DMS153 (cell line): ENCODE results near the gene PSMD9.
"Not testable (repeated sequence)": the region's sequence is repeated elsewhere in the genome, so short reads cannot be mapped to it uniquely, and the experiment has no call there.

ENCODE experiments used
- DNase-seq: peaks from one replicate; lab custom pipeline; 2025; lab: John Stamatoyannopoulos, UW

The PSMD9 gene

DNA sequence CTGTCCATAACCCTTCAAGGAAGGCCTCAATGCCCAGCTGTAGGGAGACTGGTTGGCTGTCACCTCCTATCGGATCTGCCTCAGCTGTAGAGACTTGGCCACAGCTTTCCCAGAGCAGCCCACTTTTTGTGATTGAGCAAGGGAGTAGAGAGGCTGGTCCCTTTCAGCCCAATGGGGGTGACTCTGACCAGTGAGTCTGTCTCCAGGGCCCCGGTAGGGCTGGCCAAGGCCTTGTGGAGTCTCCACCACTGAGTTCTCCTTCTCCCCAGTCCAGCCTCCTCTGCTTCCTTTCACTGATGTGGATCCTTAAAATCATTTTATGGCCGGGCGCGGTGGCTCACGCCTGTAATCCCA is 15.4 kb upstream of the PSMD9 start:
- DNase-seq: no peak

- DNase-seq: no peak
These were observed 14.5 kb upstream of the PSMD9 start for GRCh38 chr12:121874071-121874470.

GRCh38 chr12:121875582-121875981 is 13.0 kb upstream of the PSMD9 start:
- no peak for DNase-seq

- not testable (repeated sequence) for DNase-seq
These were observed 12.5 kb upstream of the PSMD9 start for GRCh38 chr12:121876080-121876447.

DNA sequence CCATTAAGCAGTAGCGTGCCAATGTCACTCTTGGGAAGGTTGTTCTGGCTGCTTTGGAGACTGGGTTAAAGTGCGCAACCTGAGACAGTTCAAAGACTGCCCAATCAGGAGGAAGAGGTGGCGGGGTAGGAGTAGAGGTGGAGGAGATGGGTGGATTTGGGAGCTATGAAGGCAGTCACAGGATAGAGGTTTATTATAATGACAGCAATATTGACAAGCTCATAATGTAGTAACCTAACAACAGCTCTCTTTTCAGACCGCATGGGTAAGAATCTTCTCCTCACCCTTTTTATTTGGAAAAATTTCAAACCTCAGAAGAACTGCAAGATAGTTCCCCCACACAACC is 5.3 kb upstream of the PSMD9 start:
- DNase-seq: no peak

DNA sequence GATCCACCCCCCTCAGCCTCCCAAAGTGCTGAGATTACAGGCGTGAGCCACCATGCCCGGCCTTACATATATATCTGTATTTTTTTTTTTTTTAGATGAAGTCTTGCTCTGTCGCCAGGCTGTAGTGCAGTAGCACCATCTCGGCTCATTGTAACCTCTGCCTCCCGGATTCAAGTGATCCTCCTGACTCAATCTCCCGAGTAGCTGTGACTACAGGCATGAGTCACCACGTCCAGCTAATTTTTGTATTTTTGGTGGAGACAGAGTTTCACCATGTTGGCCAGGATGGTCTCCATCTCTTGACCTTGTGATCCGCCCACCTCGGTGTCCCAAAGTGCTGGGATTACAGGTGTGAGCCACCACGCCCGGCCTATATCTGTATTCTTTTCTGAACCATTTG is 3.5 kb upstream of the PSMD9 start:
- not testable (repeated sequence) for DNase-seq

GRCh38 chr12:121888083-121888477 is 510 bp upstream of the PSMD9 start:
- DNase-seq: no peak

DNA sequence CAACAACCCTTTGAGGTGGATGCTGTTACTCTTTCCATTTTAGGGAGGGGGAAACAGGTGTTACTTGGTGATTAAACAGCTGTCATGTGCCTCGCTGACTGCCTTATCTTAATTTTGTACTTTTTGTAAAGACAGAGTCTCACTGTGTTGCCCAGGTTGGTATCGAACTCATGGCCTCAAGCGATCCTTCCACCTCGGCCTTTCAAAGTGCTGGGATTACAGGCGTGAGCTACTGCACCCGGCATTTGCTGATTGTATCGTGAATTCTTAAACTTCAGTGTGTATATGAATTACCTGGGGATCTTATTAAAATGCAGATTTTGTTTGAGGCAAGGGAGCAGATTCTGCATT is 659 bp downstream of the PSMD9 start:
- no peak for DNase-seq

DNA sequence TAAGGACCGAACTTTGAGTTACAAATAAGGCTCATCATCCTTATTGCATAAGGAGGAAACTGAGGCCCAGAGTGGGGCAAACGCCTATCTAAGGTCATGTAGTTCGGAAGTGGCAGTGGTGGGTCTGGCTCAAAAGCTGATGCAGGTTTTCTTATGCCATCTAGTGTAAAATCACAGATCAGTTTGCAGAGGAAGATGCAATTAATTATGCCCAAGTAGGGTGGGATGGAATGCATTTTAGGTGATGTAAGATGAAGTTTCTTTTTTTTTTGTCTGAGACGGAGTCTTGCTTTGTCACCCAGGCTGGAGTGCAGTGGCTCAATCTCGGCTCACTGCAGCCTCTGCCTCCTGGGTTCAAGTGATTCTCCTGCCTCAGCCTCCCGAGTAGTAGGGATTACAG is 1.1 kb downstream of the PSMD9 start:
- DNase-seq: not testable (repeated sequence)

GRCh38 chr12:121892673-121893561 is 4.3 kb downstream of the PSMD9 start:
- no peak for DNase-seq

- no peak for DNase-seq
These were observed 5.4 kb downstream of the PSMD9 start for GRCh38 chr12:121893961-121894460.

DNA sequence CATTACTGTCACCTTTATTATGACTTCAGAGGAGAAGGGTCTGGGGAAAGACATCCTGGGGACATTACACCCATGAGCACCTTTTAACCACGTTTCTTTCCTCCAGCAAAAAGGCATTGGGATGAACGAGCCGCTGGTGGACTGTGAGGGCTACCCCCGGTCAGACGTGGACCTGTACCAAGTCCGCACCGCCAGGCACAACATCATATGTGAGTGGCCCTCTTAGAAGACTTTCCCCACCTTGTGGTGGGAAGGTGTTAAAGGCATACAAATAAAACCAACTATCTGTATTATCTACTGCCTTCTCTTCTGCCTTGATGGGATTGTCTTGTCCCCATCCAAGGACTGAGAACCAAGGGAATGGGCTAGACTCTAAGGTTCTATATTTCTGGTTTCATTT is 6.0 kb downstream of the PSMD9 start:
- DNase-seq: no peak

DNA sequence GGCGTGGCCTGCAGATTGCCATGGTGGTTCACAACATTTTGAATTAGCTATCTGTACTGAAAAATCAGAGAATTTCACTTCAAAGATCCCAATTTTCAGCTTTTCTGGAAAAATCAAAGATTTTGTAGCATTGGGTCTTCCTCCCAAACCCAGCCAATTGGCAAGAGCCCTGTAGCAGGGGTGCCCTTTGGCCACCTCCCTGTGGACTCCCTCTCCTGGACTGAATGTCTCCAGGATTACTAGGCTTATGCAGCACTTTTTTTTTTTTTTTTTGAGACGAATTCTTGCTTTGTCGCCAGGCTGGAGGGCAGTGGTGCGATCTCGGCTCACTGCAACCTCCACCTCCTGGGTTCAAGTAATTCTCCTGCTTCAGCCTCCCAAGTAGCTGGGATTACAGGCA is 9.7 kb downstream of the PSMD9 start:
- no peak for DNase-seq

DNA sequence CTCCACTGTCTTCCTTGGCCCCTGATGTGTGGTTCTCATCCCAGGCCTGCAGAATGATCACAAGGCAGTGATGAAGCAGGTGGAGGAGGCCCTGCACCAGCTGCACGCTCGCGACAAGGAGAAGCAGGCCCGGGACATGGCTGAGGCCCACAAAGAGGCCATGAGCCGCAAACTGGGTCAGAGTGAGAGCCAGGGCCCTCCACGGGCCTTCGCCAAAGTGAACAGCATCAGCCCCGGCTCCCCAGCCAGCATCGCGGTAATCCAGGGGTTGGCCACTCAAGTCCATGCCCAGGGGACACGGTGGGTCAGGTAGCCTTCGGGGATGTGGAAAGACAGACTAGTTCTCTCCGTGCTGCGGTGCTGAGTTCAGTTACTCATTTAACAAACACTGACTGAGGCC is 11.0 kb downstream of the PSMD9 start:
- no peak for DNase-seq

DNA sequence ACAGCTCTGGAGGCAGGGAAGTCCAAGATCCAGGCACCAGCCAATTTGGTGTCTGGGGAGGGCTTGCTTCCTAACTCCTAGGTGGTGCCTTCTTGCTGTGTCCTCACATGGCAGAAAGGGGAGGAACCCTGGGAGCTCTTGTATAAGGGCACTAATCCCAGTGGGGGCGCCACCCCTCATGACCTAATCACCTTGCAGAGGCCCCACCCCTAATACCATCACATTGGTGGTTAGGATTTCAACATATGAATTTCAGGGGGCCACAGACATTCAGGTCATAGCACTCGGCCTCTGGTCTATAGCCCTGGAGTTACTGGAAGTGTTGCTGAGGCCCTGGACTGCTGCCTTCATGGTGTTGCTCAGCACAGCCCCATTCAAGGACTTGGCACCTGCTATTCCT is 14.6 kb downstream of the PSMD9 start:
- DNase-seq: no peak

DNA sequence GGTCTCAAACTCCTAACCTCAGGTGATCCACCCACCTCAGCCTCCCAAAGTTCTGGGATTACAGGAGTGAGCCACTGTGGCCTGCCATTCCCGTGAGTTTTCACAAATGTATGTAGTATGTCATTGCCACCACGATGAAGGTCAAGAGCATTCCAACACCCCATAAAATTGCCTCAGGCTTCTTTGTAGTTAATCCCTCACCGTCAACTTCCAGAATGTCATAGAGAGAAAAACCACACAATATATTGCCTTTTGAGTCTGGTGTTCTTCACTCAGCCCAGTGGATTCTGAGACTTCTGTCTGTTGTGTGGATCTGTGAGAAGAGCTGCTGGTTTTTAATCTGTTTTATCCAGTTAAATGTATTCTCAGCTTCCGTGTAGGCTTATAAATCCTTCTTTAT is 17.2 kb downstream of the PSMD9 start:
- no peak for DNase-seq

DNA sequence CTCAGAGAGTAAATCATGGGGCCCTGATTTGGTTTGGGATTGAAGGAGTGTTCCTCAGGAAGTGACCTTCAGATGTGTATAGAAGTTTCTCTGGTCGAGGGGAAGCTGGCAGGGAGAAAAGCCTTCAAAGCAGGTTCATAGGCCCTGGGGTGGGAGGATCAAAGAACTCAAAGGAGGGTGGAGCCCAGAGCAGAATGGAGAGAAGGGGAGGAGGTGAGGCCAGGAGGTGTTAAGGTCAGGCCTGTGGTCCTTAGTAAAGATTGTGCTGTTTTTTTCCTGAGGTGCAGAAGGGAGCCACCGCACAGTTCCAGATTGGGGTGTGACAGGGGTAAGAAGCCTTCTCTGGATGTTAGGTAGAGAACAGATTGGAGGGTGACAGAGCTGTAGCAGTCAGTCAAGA is 20.1 kb downstream of the PSMD9 start:
- DNase-seq: no peak

GRCh38 chr12:121911824-121912585 is 23.4 kb downstream of the PSMD9 start:
- no peak for DNase-seq

DNA sequence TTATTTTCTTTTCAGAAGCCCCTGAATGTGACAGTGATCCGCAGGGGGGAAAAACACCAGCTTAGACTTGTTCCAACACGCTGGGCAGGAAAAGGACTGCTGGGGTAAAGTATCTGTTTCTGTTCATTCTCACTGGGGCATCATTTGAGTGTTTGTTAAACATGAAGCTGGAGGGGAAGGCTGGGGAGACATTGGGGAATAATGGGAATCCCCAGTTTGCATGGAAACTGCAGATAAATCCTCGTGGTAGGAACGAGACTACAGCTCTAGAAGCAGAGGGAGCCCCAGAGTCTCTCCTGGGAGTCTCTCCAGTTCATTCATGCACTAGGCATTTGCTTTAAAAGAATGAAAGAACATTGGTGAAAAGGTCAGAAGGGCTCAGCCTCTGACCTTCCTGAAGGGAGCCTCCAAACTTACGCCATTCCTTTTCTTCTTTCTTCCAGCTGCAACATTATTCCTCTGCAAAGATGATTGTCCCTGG is 27.3 kb downstream of the PSMD9 start:
- no peak for DNase-seq

- peak; percentile 14 for DNase-seq
These were observed 28.1 kb downstream of the PSMD9 start for GRCh38 chr12:121916719-121917118.

GRCh38 chr12:121917950-121918678 is 29.5 kb downstream of the PSMD9 start, which contains the start of gene CFAP251:
TSS of gene CFAP251 (plus strand) at chr12:121918592. CDS start at chr12:121921306, 2,714 bp downstream.
- DNase-seq: peak; percentile 88

- no peak for DNase-seq
These were observed 30.1 kb downstream of the PSMD9 start for GRCh38 chr12:121918679-121919038.

DNA sequence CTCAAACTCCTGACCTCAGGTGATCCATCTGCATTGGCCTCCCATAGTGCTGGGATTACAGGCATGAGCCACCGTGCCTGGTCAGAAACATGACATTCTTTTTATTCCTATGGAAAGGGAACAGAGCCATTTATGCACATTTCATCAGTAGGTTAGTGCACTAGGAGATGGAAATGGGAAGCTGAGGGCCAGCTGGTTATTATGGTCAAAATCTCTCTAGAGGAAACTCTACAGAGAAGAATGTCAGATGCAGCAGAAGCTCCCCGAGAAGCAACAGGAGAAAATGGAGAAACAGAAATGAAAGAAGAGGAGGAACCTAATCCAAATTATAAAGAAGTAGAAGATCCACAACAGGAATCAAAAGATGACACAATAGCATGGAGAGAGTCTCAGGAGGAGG is 32.5 kb downstream of the PSMD9 start:
- DNase-seq: no peak
